ENCODE results near the gene CACNA1I.

Gene CACNA1I

DNA sequence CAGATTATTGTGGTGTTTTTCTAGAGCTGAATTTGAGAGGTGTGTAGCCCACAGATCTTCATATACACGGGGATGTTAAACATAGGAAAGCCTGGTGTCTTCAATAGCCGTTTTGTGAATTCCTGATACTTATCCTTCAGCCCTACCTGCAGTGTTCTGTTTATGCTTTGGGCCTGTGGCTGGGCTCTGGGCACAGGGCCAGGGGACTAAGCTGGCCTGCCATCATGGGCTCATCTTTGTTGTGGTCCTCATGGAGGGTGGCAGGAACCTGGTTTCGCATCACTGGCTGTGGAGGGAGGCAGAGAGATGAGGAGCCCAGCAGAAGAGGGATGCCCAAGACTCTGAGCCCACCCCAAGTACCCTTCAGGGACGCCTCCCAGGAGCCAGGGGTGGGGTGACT, 112.4 kb downstream of the CACNA1I start:
- TF ChIP-seq, protein P1, sequence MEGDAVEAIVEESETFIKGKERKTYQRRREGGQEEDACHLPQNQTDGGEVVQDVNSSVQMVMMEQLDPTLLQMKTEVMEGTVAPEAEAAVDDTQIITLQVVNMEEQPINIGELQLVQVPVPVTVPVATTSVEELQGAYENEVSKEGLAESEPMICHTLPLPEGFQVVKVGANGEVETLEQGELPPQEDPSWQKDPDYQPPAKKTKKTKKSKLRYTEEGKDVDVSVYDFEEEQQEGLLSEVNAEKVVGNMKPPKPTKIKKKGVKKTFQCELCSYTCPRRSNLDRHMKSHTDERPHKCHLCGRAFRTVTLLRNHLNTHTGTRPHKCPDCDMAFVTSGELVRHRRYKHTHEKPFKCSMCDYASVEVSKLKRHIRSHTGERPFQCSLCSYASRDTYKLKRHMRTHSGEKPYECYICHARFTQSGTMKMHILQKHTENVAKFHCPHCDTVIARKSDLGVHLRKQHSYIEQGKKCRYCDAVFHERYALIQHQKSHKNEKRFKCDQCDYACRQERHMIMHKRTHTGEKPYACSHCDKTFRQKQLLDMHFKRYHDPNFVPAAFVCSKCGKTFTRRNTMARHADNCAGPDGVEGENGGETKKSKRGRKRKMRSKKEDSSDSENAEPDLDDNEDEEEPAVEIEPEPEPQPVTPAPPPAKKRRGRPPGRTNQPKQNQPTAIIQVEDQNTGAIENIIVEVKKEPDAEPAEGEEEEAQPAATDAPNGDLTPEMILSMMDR (IDR thresholded peaks at IDR 0.05; ENCODE audit: insufficient read depth, missing control alignments): no peak
- FAIRE-seq (no peak), DNase-seq (ENCODE audit: insufficient read length, low spot score) (no peak)

DNA sequence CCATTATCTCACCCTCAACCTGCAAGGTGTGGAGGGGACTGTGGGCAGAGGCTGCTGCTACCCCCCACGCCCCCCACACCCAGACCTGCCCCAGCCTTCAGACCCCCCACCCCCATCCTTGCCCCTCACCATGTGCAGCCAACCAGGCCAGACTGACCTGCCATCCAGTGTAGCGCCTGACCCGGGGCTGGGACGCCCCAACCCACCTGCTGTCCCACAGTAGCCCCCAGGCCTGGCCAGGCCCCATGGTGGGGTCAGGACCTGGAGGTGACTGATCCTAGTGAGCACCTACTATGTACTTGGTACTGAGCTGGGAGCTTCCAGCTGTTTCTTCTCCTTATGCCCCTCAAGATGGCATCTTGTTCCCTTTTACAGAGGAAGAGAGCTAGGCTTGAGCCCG, 113.1 kb downstream of the CACNA1I start:
- TF ChIP-seq, protein P1 (IDR thresholded peaks at IDR 0.05; ENCODE audit: insufficient read depth, missing control alignments): no peak
- no peak for DNase-seq (ENCODE audit: insufficient read length, low spot score)
- no peak for FAIRE-seq

DNA sequence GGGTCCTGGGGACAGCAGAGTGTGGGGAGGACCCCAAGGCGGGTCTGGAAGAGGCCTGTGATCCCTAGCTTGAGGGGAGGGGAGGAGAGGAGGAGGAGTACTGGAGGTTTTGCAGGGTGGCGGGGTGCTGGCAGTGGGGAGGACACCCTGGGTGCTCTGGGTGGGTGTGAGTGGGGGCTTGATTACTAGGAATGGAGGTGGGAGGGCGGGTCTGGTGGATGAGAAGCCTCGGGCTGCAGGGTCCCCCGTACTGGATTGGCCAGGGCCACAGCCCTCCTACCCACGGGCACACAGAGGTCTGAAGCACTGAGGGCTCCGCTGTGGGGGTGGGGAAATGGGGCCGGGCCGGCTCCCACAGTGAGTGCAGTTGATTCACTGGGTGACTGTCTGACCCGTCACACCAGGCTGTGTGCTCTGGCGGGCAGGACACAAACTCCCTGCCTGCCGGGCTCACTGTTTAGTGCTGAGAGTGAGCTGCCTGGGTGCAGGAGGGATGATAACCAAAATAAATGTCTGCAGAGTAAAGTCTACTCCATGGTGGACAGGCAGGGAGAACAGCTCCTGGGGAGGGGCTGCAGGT, 114.2 kb downstream of the CACNA1I start:
- TF ChIP-seq, protein P1 (IDR thresholded peaks at IDR 0.05; ENCODE audit: insufficient read depth, missing control alignments): no peak
- DNase-seq (ENCODE audit: insufficient read length, low spot score) (no peak), FAIRE-seq (no peak)

DNA sequence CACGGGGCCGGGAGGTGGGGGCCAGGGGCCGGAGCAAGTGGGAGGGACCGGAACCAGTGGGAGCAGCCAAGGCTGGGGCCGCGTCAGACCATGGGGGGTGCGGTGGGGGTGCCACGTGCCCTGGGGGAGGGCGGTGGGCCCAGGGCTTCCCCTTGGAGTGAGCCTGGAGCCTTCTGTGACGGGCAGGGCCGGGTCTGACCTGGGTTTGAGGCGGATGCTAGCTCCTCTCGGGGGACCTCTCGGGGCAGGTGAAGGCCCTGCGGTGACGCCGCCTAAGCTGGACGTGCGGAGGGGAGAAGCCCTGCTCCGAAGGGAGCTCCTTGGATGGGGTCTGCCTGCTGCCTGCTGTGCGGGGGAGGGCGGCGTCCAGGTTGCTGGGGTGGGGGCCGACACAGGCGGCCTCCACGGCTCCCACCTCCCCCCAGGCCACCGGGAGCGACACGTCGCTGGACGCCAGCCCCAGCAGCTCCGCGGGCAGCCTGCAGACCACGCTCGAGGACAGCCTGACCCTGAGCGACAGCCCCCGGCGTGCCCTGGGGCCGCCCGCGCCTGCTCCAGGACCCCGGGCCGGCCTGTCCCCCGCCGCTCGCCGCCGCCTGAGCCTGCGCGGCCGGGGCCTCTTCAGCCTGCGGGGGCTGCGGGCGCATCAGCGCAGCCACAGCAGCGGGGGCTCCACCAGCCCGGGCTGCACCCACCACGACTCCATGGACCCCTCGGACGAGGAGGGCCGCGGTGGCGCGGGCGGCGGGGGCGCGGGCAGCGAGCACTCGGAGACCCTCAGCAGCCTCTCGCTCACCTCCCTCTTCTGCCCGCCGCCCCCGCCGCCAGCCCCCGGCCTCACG, 115.0 kb downstream of the CACNA1I start:
- TF ChIP-seq, protein P1 (IDR thresholded peaks at IDR 0.05; ENCODE audit: insufficient read depth, missing control alignments): no peak
- no peak for DNase-seq (ENCODE audit: insufficient read length, low spot score)
- FAIRE-seq: no peak

DNA sequence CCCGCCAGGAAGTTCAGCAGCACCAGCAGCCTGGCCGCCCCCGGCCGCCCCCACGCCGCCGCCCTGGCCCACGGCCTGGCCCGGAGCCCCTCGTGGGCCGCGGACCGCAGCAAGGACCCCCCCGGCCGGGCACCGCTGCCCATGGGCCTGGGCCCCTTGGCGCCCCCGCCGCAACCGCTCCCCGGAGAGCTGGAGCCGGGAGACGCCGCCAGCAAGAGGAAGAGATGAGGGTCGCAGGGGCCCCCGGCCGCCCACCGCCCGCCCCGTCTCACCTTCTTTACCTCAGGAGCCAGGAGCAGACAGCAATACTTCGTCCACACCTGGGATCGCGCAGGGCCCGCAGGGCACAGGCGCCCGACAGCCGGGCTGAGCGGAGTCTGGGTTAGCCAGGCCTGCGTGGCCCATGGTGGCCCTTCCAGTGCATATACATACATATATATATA, 115.6 kb downstream of the CACNA1I start:
- TF ChIP-seq, protein P1 (IDR thresholded peaks at IDR 0.05; ENCODE audit: insufficient read depth, missing control alignments): no peak
- DNase-seq (ENCODE audit: insufficient read length, low spot score) (no peak), FAIRE-seq (no peak)

DNA sequence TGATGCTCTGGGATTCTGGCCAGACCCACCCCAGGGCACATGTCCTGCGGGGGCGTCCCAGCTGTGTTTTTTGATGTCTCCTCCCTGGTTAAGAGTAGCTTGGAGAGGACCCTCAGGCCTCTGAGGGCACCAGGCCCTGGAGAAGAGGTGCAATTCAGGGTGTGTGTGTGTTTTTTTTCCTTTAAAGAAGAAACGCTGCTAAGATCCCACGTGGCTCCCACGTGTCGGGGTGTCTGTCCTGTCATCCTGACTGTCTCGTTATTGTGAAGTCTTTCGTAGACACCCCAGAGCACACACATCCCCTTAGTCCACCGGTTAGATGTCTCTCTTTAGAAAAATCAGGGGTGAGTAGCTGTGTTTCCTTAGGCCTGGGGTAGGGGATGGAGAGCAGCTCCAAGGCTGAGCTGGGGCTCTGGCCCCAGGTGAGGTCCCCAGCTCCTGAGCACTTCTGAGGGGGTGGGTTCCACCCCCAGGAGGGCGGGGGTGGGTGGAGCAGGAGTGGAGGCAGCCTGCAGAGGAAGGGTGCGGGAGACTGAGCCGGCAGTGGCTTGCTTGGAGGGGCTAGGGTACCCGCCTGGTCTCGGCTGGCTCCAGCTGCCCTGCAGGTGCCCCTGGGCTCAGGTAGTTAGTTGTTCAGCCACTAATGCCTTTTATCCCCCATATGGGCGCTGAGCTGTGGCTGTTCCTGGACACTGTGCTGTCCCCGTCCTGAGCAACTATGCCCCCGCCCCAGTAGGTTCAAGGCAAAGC, 116.4 kb downstream of the CACNA1I start:
- DNase-seq (ENCODE audit: insufficient read length, low spot score) (no peak), FAIRE-seq (no peak)
- TF ChIP-seq, protein P1 (IDR thresholded peaks at IDR 0.05; ENCODE audit: insufficient read depth, missing control alignments): no peak

Data from D721Med (cell line).